BLaER1 treated with 17β-estradiol and CSF1 and Interleukin-3, amounts not matched to agents 10 nM and 100 nM (cell line): Measurements from ENCODE around the gene TANC1.

ENCODE experiments used
- H3K27ac ChIP-seq, 11 experiments: shearing (Covaris generic); formaldehyde crosslinking; 2 replicates each; pipeline ENCODE4 v1.8.1; 2022
- H3K27me3 ChIP-seq, 11 experiments: shearing (Covaris generic); formaldehyde crosslinking; 2 replicates each; pipeline ENCODE4 v1.8.1; 2022
- H3K36me3 ChIP-seq, 11 experiments: shearing (Covaris generic); formaldehyde crosslinking; 2 replicates each; pipeline ENCODE4 v1.8.1; 2022
- H3K4me1 ChIP-seq, 10 experiments: shearing (Covaris generic); formaldehyde crosslinking; 2 replicates each; pipeline ENCODE4 v1.8.1; 2022
- H3K4me2 ChIP-seq, 11 experiments: shearing (Covaris generic); formaldehyde crosslinking; 2 replicates each; pipeline ENCODE4 v1.8.1; 2022
- H3K4me3 ChIP-seq, 10 experiments: shearing (Covaris generic); formaldehyde crosslinking; 2 replicates each; pipeline ENCODE4 v1.8.1; 2022
- H3K9ac ChIP-seq, 11 experiments: shearing (Covaris generic); formaldehyde crosslinking; 2 replicates each; pipeline ENCODE4 v1.8.1; 2022
- H3K9me3 ChIP-seq, 11 experiments: shearing (Covaris generic); formaldehyde crosslinking; replicated peaks in 1 of 11; 2 replicates each; pipeline ENCODE4 v1.8.1; 2022
- H4K20me1 ChIP-seq, 11 experiments: shearing (Covaris generic); formaldehyde crosslinking; 2 replicates each; pipeline ENCODE4 v1.8.1; 2022
- Cebpa-rat ChIP-seq, 11 experiments: shearing (Covaris generic); IDR thresholded peaks; 2 replicates each; pipeline ENCODE4 v1.8.1; 2022

The TANC1 gene

GRCh38 chr2:159215116-159215515 is 246.7 kb downstream of the TANC1 start:
- Histone ChIP-seq H3K4me2 (no peak overlapping the region), H3K4me3 (no peak overlapping the region), H3K27me3 (no peaks in the 10 kb centered on the region)

DNA sequence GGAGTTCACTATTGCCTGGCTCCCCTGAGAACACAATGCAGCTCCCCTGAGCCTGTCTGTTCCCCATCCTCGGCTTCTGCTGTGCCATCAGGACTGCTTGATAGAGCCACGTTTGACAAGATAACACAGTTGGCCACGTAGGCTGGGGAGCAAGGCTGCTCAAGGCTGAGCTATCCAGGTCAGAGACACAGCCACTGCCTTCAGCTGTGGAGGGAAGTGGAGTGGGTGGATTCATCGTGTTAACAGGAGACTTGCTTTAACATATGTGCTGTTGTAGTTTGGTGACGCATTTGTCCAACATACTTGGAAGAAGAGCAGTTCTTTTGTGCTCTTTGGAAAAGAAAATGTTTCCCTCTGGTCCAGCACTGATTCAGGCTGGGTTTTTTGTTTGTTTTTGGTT is 249.2 kb downstream of the TANC1 start:
- no peaks in the 10 kb centered on the region for H3K27me3 ChIP-seq
- no peak overlapping the region for H3K27ac ChIP-seq
- peaks cover 0 to 15% (median 10%) of the 10 kb centered on the region in 11 experiments; a peak in 16 of 22 replicates for H3K9me3 ChIP-seq
- H4K20me1 ChIP-seq: no peaks in the 10 kb centered on the region
- no peak overlapping the region for H3K9ac ChIP-seq
- H3K36me3 ChIP-seq: no peaks in the 10 kb centered on the region
- no peak overlapping the region for H3K4me3 ChIP-seq
- H3K4me2 ChIP-seq: no peak overlapping the region
- H3K4me1 ChIP-seq: peaks cover 0 to 28% (median 8%) of the 10 kb centered on the region in 10 experiments; a peak in 14 of 20 replicates
- TF ChIP-seq Cebpa-rat (IDR thresholded peaks at IDR 0.05): no peak

More at GRCh38 chr2:159215116-159215515, 246.7 kb downstream of the TANC1 start:
- Histone ChIP-seq H3K9me3 (peaks cover 0 to 15% (median 10%) of the 10 kb centered on the region in 11 experiments; a peak in 16 of 22 replicates), H3K4me1 (peaks cover 11 to 54% (median 30%) of the 10 kb centered on the region in 10 experiments), H4K20me1 (no peaks in the 10 kb centered on the region), H3K9ac (no peak overlapping the region), H3K36me3 (no peaks in the 10 kb centered on the region), H3K27ac (no peak overlapping the region)
- TF ChIP-seq Cebpa-rat (IDR thresholded peaks at IDR 0.05): no peak

DNA sequence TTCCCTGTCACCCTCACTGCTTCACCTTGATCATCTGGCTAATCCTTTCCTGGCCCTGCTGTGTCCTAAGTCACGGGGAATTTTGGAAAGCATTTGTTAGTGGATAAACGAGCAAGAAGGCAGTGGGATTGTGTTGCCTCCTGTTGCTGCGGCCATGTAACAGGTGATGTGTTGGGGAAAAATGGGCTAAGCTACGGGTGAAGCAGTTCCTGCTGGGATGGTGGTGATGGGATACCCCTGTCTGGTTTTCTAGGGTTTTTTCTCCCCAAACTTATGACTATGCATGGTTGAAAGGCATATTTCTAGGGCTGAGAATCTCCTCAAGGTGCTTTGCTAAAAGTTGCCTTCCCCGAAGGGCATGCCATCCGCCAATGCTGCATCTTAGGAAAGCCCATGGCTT is 249.9 kb downstream of the TANC1 start:
- H3K27ac ChIP-seq: no peak overlapping the region
- no peak overlapping the region for H3K4me2 ChIP-seq
- H3K9ac ChIP-seq: no peak overlapping the region
- H3K4me3 ChIP-seq: no peak overlapping the region
- peaks cover 0 to 21% (median 1%) of the 10 kb centered on the region in 10 experiments; a peak in 9 of 20 replicates for H3K4me1 ChIP-seq
- H3K36me3 ChIP-seq: no peaks in the 10 kb centered on the region
- no peaks in the 10 kb centered on the region for H4K20me1 ChIP-seq
- TF ChIP-seq Cebpa-rat (IDR thresholded peaks at IDR 0.05): no peak
- H3K27me3 ChIP-seq: no peaks in the 10 kb centered on the region
- H3K9me3 ChIP-seq: peaks cover 0 to 15% (median 10%) of the 10 kb centered on the region in 11 experiments; a peak in 16 of 22 replicates

- H3K36me3 ChIP-seq: no peaks in the 10 kb centered on the region
- no peaks in the 10 kb centered on the region for H4K20me1 ChIP-seq
- no peak overlapping the region for H3K4me2 ChIP-seq
- no peak for TF ChIP-seq Cebpa-rat (IDR thresholded peaks at IDR 0.05)
- H3K27me3 ChIP-seq: no peaks in the 10 kb centered on the region
- H3K27ac ChIP-seq: no peak overlapping the region
- no peak overlapping the region for H3K9ac ChIP-seq
- no peak overlapping the region for H3K4me3 ChIP-seq
- peaks cover 0 to 11% (median 0%) of the 10 kb centered on the region in 10 experiments; a peak in 4 of 20 replicates for H3K4me1 ChIP-seq
- peaks cover 0 to 15% (median 10%) of the 10 kb centered on the region in 11 experiments; a peak in 16 of 22 replicates for H3K9me3 ChIP-seq
These were observed 251.1 kb downstream of the TANC1 start for GRCh38 chr2:159219394-159219998.

- no peak overlapping the region for H3K27ac ChIP-seq
- no peaks in the 10 kb centered on the region for H3K9me3 ChIP-seq
- H3K36me3 ChIP-seq: peaks cover 0 to 2% (median 0%) of the 10 kb centered on the region in 11 experiments; a peak in 1 of 22 replicates
These were observed 255.8 kb downstream of the TANC1 start for GRCh38 chr2:159224061-159224813.

GRCh38 chr2:159225025-159226016 is 256.9 kb downstream of the TANC1 start:
- Histone ChIP-seq H4K20me1 (no peaks in the 10 kb centered on the region), H3K27ac (no peak overlapping the region; a peak in 1 of 22 replicates), H3K36me3 (peaks cover 6 to 12% (median 8%) of the 10 kb centered on the region in 11 experiments; a peak in 18 of 22 replicates), H3K27me3 (no peaks in the 10 kb centered on the region), H3K9ac (no peak overlapping the region), H3K4me1 (peaks cover 5 to 33% (median 16%) of the 10 kb centered on the region in 10 experiments; a peak in 17 of 20 replicates), H3K4me2 (peak overlapping the region in 7 of 11 experiments; percentile 6 to 52 (median 26); a peak in 7 of 22 replicates), H3K4me3 (no peak overlapping the region), H3K9me3 (no peaks in the 10 kb centered on the region; a peak in 1 of 22 replicates)
- TF ChIP-seq Cebpa-rat (IDR thresholded peaks at IDR 0.05): no peak

More at GRCh38 chr2:159224061-159224813, 255.8 kb downstream of the TANC1 start:
- Histone ChIP-seq H3K9ac (no peak overlapping the region), H3K4me3 (no peak overlapping the region), H3K27me3 (no peaks in the 10 kb centered on the region), H3K4me2 (no peak overlapping the region), H4K20me1 (no peaks in the 10 kb centered on the region), H3K4me1 (peaks cover 5 to 33% (median 16%) of the 10 kb centered on the region in 10 experiments; a peak in 17 of 20 replicates)
- no peak for TF ChIP-seq Cebpa-rat (IDR thresholded peaks at IDR 0.05)

- no peaks in the 10 kb centered on the region for H4K20me1 ChIP-seq
- H3K4me3 ChIP-seq: no peak overlapping the region
- no peaks in the 10 kb centered on the region; a peak in 1 of 22 replicates for H3K9me3 ChIP-seq
- H3K4me2 ChIP-seq: peak overlapping the region in 7 of 11 experiments; percentile 6 to 52 (median 26); a peak in 11 of 22 replicates
- H3K4me1 ChIP-seq: peaks cover 5 to 33% (median 16%) of the 10 kb centered on the region in 10 experiments; a peak in 17 of 20 replicates
- no peak overlapping the region for H3K9ac ChIP-seq
- H3K36me3 ChIP-seq: peaks cover 9 to 19% (median 13%) of the 10 kb centered on the region in 11 experiments; a peak in 18 of 22 replicates
- no peak for TF ChIP-seq Cebpa-rat (IDR thresholded peaks at IDR 0.05)
- no peaks in the 10 kb centered on the region for H3K27me3 ChIP-seq
- peak overlapping the region in 1 of 11 experiments; percentile 27; a peak in 1 of 22 replicates for H3K27ac ChIP-seq
These were observed 257.6 kb downstream of the TANC1 start for GRCh38 chr2:159226059-159226461.
